OCI-LY3 (cell line): ENCODE results near the gene AKR1C2.

ENCODE experiments used
- CTCF ChIP-seq: fragments of 200-600, 300-600 bp; sonication (generic); IDR thresholded peaks from 2 replicates; pipeline ENCODE4 v1.5.1; 2014; ENCODE audit warnings: antibody characterized with exemption, low read length, low read depth
- EZH2phosphoT487 ChIP-seq: fragments of 200-600 bp; shearing (Covaris generic); IDR thresholded peaks from 2 replicates; pipeline ENCODE4 v1.6.1; 2018; ENCODE audit warnings: antibody characterized with exemption, mixed run types, low read depth

GRCh38 chr10:4947039-4947634, 56.5 kb downstream of the AKR1C2 start:
- TF ChIP-seq CTCF (no peak), EZH2phosphoT487 (no peak)
